Liver (tissue), 9 donors: ENCODE data around the gene SPART. TPM values are rescaled to one million over a fixed set of nuclear protein-coding genes. Genes with fewer than 3 reads are reported as not detected.

Experiments used
- DNase-seq: peaks from one replicate; pipeline ENCODE4 v3.0.0-alpha.2; 2017; ENCODE audit warnings: low spot score
- H3K27ac ChIP-seq, 2 donors: one replicate each; pipeline ENCODE4 v1.7.0; 2013; ENCODE audit warnings: inconsistent platforms in 2 of 2, low read length in 2 of 2, control low read depth in 1 of 2, low read depth in 1 of 2, mild to moderate bottlenecking in 1 of 2
- H3K27me3 ChIP-seq, 4 donors: one replicate each; pipeline versions ENCODE4 v1.6.1 to v1.7.0; 2013; ENCODE audit warnings: low read length in 3 of 4, inconsistent platforms in 1 of 4, mild to moderate bottlenecking in 1 of 4, moderate library complexity in 1 of 4; ENCODE audit not compliant: control insufficient read depth in 4 of 4, insufficient read depth in 4 of 4
- H3K36me3 ChIP-seq, 4 donors: one replicate each; pipeline versions ENCODE4 v1.6.1 to v1.7.0; 2013; ENCODE audit warnings: low read length in 3 of 4, mild to moderate bottlenecking in 3 of 4, low read depth in 1 of 4, moderate library complexity in 1 of 4; ENCODE audit not compliant: control insufficient read depth in 4 of 4, insufficient read depth in 3 of 4
- H3K4me1 ChIP-seq, 4 donors: one replicate each; pipeline versions ENCODE4 v1.6.1 to v1.7.0; 2013; ENCODE audit warnings: low read length in 3 of 4, mild to moderate bottlenecking in 3 of 4, moderate library complexity in 1 of 4; ENCODE audit not compliant: control insufficient read depth in 4 of 4, insufficient read depth in 4 of 4
- H3K4me3 ChIP-seq, 3 donors: one replicate each; pipeline versions ENCODE4 v1.6.1 to v1.7.0; 2013; ENCODE audit warnings: low read length in 3 of 3, control low read depth in 1 of 3, low read depth in 1 of 3, mild to moderate bottlenecking in 1 of 3
- H3K9ac ChIP-seq, 2 donors: one replicate each; pipeline ENCODE4 v1.7.0; 2013; ENCODE audit warnings: low read length in 2 of 2, mild to moderate bottlenecking in 2 of 2, moderate library complexity in 2 of 2, control low read depth in 1 of 2, low read depth in 1 of 2
- H3K9me3 ChIP-seq, 4 donors: one replicate each; pipeline versions ENCODE4 v1.6.1 to v1.7.0; 2013; ENCODE audit warnings: low read length in 3 of 4; ENCODE audit not compliant: control insufficient read depth in 4 of 4
- EGR1 ChIP-seq, 2 donors: IDR thresholded peaks; 2 replicates each; pipeline ENCODE4 v1.6.1; 2016 to 2018; ENCODE audit warnings: antibody characterized with exemption in 2 of 2, low read depth in 2 of 2
- FOXA1 ChIP-seq: IDR thresholded peaks from 2 replicates; pipeline ENCODE4 v1.6.1; 2016; ENCODE audit warnings: antibody characterized with exemption
- FOXA2 ChIP-seq: IDR thresholded peaks from 2 replicates; pipeline ENCODE4 v1.6.1; 2016; ENCODE audit warnings: antibody characterized with exemption
- GABPA ChIP-seq, 2 donors: IDR thresholded peaks in 1 of 2; conservative IDR thresholded peaks in 1 of 2; 2 replicates each; pipeline ENCODE4 v1.6.1; 2016; ENCODE audit warnings: antibody characterized with exemption in 2 of 2, mild to moderate bottlenecking in 1 of 2, moderate library complexity in 1 of 2
- HNF4A ChIP-seq, 2 donors: conservative IDR thresholded peaks; 2 replicates each; pipeline ENCODE4 v1.6.1; 2016; ENCODE audit warnings: antibody characterized with exemption in 2 of 2, mild to moderate bottlenecking in 2 of 2
- HNF4G ChIP-seq: IDR thresholded peaks from 2 replicates; pipeline ENCODE4 v1.6.1; 2016; ENCODE audit warnings: antibody characterized with exemption
- JUND ChIP-seq, 2 donors: IDR thresholded peaks; 2 replicates each; pipeline ENCODE4 v1.6.1; 2016; ENCODE audit warnings: antibody characterized with exemption in 2 of 2
- MAX ChIP-seq: IDR thresholded peaks from 2 replicates; pipeline ENCODE4 v1.6.1; 2016; ENCODE audit warnings: antibody characterized with exemption
- NR2F2 ChIP-seq: IDR thresholded peaks from 2 replicates; pipeline ENCODE4 v1.6.1; 2016; ENCODE audit warnings: antibody characterized with exemption
- RAD21 ChIP-seq, 2 donors: IDR thresholded peaks; 2 replicates each; pipeline ENCODE4 v1.6.1; 2016; ENCODE audit warnings: antibody characterized with exemption in 2 of 2, mild to moderate bottlenecking in 2 of 2
- REST ChIP-seq: IDR thresholded peaks from 2 replicates; pipeline ENCODE4 v1.6.1; 2016; ENCODE audit warnings: antibody characterized with exemption, mild to moderate bottlenecking
- RXRA ChIP-seq, 2 donors: IDR thresholded peaks; 2 replicates each; pipeline ENCODE4 v1.6.1; 2017 to 2018; ENCODE audit warnings: antibody characterized with exemption in 2 of 2, mild to moderate bottlenecking in 1 of 2
- SP1 ChIP-seq: IDR thresholded peaks from 2 replicates; pipeline ENCODE4 v1.6.1; 2018; ENCODE audit warnings: antibody characterized with exemption, mild to moderate bottlenecking
- TAF1 ChIP-seq: conservative IDR thresholded peaks from 2 replicates; pipeline ENCODE4 v1.6.1; 2016; ENCODE audit warnings: antibody characterized with exemption, mild to moderate bottlenecking
- YY1 ChIP-seq: IDR thresholded peaks from 2 replicates; pipeline ENCODE4 v1.6.1; 2016; ENCODE audit warnings: antibody characterized with exemption, mild to moderate bottlenecking
- ZBTB33 ChIP-seq: IDR thresholded peaks from 2 replicates; pipeline ENCODE4 v1.6.1; 2016; ENCODE audit warnings: antibody characterized with exemption
- WGBS: extraction: QIAGEN DNeasy Blood & Tissue Kit; methylation state at CpG from one replicate; pipeline ENCODE4 v1.1.7; 2013; 5-methylcytosine and 5-hydroxymethylcytosine counted together
- polyA plus RNA-seq, 2 donors: library from polyadenylated mRNA; stranded (reverse) in 1 of 2; unstranded in 1 of 2; fragments of 200-250 nt in 1 of 2; fragments of >200 nt in 1 of 2; fragmentation: Nextera tagmentation in 1 of 2; extraction: Ambion mirVana in 1 of 2; gene quantifications; one replicate each; pipeline versions ENCODE4 v1.2.1 to v1.2.3, GENCODE V29; 2013 to 2015
- total RNA-seq, 2 donors: library from RNA; depleted of rRNA; stranded (reverse); fragments of >200 nt; gene quantifications; one replicate each; pipeline ENCODE4 v1.2.3, GENCODE V29; 2014
- TF ChIP-seq, protein P1 (sequence below): fragments of 150-350 bp; IDR thresholded peaks from 2 replicates; pipeline ENCODE4 v1.5.1; 2017; ENCODE audit warnings: improper control_type of control experiment, low read depth, low read length; ENCODE audit not compliant: missing input control
- TF ChIP-seq, protein P2 (sequence below): IDR thresholded peaks from 2 replicates; pipeline ENCODE4 v1.6.1; 2016; ENCODE audit warnings: antibody characterized with exemption
- donor health status: healthy.
- donor health status: healthy.
- donor health status: healthy.
- donor health status: healthy.
- donor health status: healthy.

The SPART gene
- total and polyA plus RNA-seq, 4 donors, result 6.9 to 15.3 (median 11.0) TPM

DNA sequence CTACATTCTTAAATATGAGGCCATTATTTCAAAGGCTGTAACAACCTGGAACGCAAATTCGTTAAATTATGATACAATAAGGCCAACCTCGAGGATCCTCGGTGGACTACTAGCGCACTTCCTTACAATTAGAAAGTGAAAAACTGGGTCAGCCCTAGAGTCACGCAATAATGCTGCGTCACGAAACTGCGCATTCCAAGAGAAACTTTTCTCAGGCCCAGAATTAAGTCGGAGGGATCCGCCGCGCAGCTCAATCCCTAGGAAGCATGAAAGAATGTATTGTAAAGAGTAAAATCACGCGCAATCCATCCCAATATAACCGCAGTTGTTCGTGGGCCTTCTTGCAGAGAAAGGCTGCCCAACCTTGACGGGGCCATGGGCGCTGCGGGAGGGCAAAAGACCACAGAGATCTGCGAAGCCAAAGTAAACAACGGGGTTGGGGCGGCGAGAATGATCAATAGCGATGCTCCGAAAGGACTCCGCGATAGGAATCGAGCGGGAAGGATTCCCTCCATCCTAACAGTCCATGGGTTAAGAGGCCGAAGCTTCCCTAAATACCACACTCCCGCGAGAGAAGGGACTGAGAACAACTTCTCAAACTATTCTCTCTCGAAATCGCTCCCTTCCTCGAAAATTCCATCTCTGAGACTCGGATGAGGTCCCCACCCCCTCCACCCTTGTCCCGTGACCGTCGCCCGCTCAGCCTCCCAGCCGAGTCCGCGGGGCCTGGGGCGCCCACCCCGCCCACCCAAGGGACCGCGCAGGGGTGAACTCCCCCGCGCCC lies 564 bp downstream of the SPART start:
- peaks cover 2 to 20% (median 8%) of the 10 kb centered on the region in 4 donors for H3K4me1 ChIP-seq
- 5% methylated on average over 50 of the region's 50 CpGs for WGBS

More for the DNA sequence above, 564 bp downstream of the SPART start:
- Histone ChIP-seq H3K9ac (peak overlapping the region; percentile 84 to 86), H3K36me3 (no peaks in the 10 kb centered on the region), H3K4me3 (peak overlapping the region; percentile 55 to 93 (median 78)), H3K9me3 (no peaks in the 10 kb centered on the region), H3K27ac (peak overlapping the region; percentile 97 to 99), H3K27me3 (no peaks in the 10 kb centered on the region)
- peak; percentile 70 for DNase-seq
- peak; percentile 47 for TF ChIP-seq YY1
- TF ChIP-seq TAF1, result peak; percentile 26
- TF ChIP-seq, protein P1, sequence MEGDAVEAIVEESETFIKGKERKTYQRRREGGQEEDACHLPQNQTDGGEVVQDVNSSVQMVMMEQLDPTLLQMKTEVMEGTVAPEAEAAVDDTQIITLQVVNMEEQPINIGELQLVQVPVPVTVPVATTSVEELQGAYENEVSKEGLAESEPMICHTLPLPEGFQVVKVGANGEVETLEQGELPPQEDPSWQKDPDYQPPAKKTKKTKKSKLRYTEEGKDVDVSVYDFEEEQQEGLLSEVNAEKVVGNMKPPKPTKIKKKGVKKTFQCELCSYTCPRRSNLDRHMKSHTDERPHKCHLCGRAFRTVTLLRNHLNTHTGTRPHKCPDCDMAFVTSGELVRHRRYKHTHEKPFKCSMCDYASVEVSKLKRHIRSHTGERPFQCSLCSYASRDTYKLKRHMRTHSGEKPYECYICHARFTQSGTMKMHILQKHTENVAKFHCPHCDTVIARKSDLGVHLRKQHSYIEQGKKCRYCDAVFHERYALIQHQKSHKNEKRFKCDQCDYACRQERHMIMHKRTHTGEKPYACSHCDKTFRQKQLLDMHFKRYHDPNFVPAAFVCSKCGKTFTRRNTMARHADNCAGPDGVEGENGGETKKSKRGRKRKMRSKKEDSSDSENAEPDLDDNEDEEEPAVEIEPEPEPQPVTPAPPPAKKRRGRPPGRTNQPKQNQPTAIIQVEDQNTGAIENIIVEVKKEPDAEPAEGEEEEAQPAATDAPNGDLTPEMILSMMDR, result no peak
- peak; percentile 50 for TF ChIP-seq NR2F2
- no peak for TF ChIP-seq HNF4G
- TF ChIP-seq EGR1 (IDR thresholded peaks at IDR 0.05; ENCODE audit: low read depth in 2 of 2), result no peak
- TF ChIP-seq JUND (IDR thresholded peaks at IDR 0.05), result no peak
- no peak for TF ChIP-seq GABPA (IDR thresholded peaks at IDR 0.05 in 1 of 2, conservative IDR thresholded peaks at IDR 0.05 in 1 of 2)
- TF ChIP-seq, protein P2, sequence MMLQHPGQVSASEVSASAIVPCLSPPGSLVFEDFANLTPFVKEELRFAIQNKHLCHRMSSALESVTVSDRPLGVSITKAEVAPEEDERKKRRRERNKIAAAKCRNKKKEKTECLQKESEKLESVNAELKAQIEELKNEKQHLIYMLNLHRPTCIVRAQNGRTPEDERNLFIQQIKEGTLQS, result no peak
- peak; percentile 40 for TF ChIP-seq FOXA2
- no peak for TF ChIP-seq RAD21 (IDR thresholded peaks at IDR 0.05)
- TF ChIP-seq HNF4A (conservative IDR thresholded peaks at IDR 0.05), result peak in 1 of 2 donors; percentile 3
- TF ChIP-seq RXRA (IDR thresholded peaks at IDR 0.05), result no peak
- no peak for TF ChIP-seq REST
- no peak for TF ChIP-seq MAX
- no peak for TF ChIP-seq FOXA1
- TF ChIP-seq ZBTB33, result no peak
- no peak for TF ChIP-seq SP1
